ENCODE results near the gene TTC7B.

DNA sequence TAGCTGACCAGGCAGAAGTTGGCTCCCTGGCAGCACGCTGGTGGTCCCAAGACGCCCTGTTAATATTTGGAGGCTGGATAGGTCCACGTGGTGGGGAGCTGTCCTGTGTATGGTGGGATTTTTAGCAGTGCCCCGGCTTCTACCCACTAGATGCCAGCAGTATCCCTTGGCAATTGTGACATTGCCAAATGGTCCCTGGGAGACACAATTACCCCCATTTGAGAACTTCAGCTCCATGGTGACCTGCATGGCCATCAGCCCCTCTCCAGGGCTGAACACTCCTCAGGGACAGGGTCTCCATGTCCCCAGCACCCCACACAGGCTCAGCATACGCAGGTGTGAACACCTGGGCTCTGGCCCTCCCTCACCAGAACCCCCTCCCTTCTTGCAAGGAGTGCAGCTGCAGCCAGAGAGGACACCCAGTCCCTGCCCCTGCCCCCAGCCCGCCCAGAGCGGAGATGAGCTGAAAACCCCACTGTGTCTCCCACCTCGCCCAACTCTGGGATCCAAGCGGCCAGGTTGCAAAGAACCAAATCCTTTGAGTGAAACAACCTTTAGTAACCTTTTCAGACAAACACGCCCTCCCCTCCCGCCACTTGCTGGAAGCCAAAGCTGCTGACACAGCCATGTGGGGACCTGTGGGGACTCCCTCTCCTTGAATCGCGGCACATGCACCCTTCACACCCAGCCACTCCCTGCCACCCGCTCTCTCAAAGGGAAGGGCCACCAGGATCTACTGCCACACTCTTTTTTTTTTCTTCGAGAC lies 299.0 kb downstream of the TTC7B start:
- TF ChIP-seq, protein P1, sequence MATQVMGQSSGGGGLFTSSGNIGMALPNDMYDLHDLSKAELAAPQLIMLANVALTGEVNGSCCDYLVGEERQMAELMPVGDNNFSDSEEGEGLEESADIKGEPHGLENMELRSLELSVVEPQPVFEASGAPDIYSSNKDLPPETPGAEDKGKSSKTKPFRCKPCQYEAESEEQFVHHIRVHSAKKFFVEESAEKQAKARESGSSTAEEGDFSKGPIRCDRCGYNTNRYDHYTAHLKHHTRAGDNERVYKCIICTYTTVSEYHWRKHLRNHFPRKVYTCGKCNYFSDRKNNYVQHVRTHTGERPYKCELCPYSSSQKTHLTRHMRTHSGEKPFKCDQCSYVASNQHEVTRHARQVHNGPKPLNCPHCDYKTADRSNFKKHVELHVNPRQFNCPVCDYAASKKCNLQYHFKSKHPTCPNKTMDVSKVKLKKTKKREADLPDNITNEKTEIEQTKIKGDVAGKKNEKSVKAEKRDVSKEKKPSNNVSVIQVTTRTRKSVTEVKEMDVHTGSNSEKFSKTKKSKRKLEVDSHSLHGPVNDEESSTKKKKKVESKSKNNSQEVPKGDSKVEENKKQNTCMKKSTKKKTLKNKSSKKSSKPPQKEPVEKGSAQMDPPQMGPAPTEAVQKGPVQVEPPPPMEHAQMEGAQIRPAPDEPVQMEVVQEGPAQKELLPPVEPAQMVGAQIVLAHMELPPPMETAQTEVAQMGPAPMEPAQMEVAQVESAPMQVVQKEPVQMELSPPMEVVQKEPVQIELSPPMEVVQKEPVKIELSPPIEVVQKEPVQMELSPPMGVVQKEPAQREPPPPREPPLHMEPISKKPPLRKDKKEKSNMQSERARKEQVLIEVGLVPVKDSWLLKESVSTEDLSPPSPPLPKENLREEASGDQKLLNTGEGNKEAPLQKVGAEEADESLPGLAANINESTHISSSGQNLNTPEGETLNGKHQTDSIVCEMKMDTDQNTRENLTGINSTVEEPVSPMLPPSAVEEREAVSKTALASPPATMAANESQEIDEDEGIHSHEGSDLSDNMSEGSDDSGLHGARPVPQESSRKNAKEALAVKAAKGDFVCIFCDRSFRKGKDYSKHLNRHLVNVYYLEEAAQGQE (IDR thresholded peaks at IDR 0.05; ENCODE audit: insufficient read depth in 1 of 2, low read depth in 2 of 2, low read length in 2 of 2) = no peak
- TF ChIP-seq TAF1 (IDR thresholded peaks at IDR 0.05; ENCODE audit: borderline replicate concordance, insufficient read depth, low read length) = no peak
- TF ChIP-seq POLR2AphosphoS5 (IDR thresholded peaks at IDR 0.05; ENCODE audit: low read depth, low read length) = no peak
